HEK293 (cell line): ENCODE measurements around the gene OR6N2.

Source experiments
- CTCF ChIA-PET: fragments of 350-600 bp; formaldehyde crosslinking; extraction: SDS; loops from one replicate; lab custom pipeline; 2021; ENCODE audit warnings: antibody characterized with exemption; lab: Yijun Ruan, JAX
- POLR2A ChIA-PET: fragments of 300-600 bp; formaldehyde crosslinking; extraction: SDS; loops from one replicate; lab custom pipeline; 2020; ENCODE audit warnings: antibody characterized with exemption, inconsistent platforms; lab: Yijun Ruan, JAX
- H3K27ac ChIP-seq: fragments of 200-500 bp; sonication (Bioruptor generic); 2 replicates; pipeline ENCODE4 v1.5.1; 2014; ENCODE audit warnings: low read depth, low read length, control low read depth, inconsistent platforms; ENCODE audit errors: extremely low read depth
- H3K36me3 ChIP-seq, 2 experiments: fragments of 200-500 bp in 1 of 2; sonication (Bioruptor generic) in 1 of 2; 1 replicate in 1 of 2; 2 replicates in 1 of 2; pipeline ENCODE4 v1.5.1; 2014 to 2017; ENCODE audit warnings: inconsistent platforms in 2 of 2, low read length in 2 of 2; ENCODE audit not compliant: control insufficient read depth in 2 of 2, insufficient read depth in 1 of 2
- H3K4me1 ChIP-seq: fragments of 200-500 bp; sonication (Bioruptor generic); 2 replicates; pipeline ENCODE4 v1.5.1; 2014; ENCODE audit warnings: mild to moderate bottlenecking, low read length, inconsistent platforms; ENCODE audit not compliant: control insufficient read depth, insufficient read depth
- H3K4me3 ChIP-seq: 2 replicates; pipeline ENCODE4 v1.5.1; 2011; ENCODE audit warnings: low read depth, mild to moderate bottlenecking, control low read depth, low read length, moderate library complexity
- H3K9me3 ChIP-seq: fragments of 200-500 bp; sonication (Bioruptor generic); 2 replicates; pipeline ENCODE4 v1.5.1; 2014; ENCODE audit warnings: low read depth, low read length, inconsistent platforms; ENCODE audit not compliant: control insufficient read depth, insufficient read depth
- CTCF ChIP-seq: fragments of 450-650 bp; formaldehyde crosslinking; IDR thresholded peaks from 2 replicates; pipeline ENCODE4 v1.5.1; 2016; ENCODE audit warnings: missing biosample characterization, missing genetic modification characterization
- KLF10 ChIP-seq: fragments of 450-650 bp; IDR thresholded peaks from 2 replicates; pipeline ENCODE4 v1.5.1; 2018; ENCODE audit warnings: missing biosample characterization, mild to moderate bottlenecking, missing genetic modification characterization
- PRDM1 ChIP-seq: fragments of 450-650 bp; formaldehyde crosslinking; IDR thresholded peaks from 2 replicates; pipeline ENCODE4; 2016; ENCODE audit warnings: missing biosample characterization, missing genetic modification characterization
- ZEB2 ChIP-seq: fragments of 450-650 bp; formaldehyde crosslinking; IDR thresholded peaks from 2 replicates; pipeline ENCODE4 v1.5.1; 2016; ENCODE audit warnings: missing biosample characterization, missing genetic modification characterization
- ZFP3 ChIP-seq: fragments of 450-650 bp; formaldehyde crosslinking; IDR thresholded peaks from 2 replicates; pipeline ENCODE4 v1.5.1; 2016; ENCODE audit warnings: low read depth, missing biosample characterization, missing genetic modification characterization
- ZFP69B ChIP-seq: fragments of 450-650 bp; formaldehyde crosslinking; IDR thresholded peaks from 2 replicates; pipeline ENCODE4 v1.5.1; 2016; ENCODE audit warnings: missing biosample characterization, missing genetic modification characterization
- ZNF174 ChIP-seq: fragments of 450-650 bp; formaldehyde crosslinking; IDR thresholded peaks from 2 replicates; pipeline ENCODE4 v1.5.0; 2017; ENCODE audit warnings: missing biosample characterization, mild to moderate bottlenecking, missing genetic modification characterization
- ZNF18 ChIP-seq: fragments of 450-650 bp; formaldehyde crosslinking; IDR thresholded peaks from 2 replicates; pipeline ENCODE4 v1.5.1; 2016; ENCODE audit warnings: missing biosample characterization, missing genetic modification characterization
- ZNF341 ChIP-seq: fragments of 450-650 bp; formaldehyde crosslinking; IDR thresholded peaks from 2 replicates; pipeline ENCODE4; 2016; ENCODE audit warnings: low read depth, missing biosample characterization, missing genetic modification characterization
- ZNF391 ChIP-seq: fragments of 450-650 bp; formaldehyde crosslinking; IDR thresholded peaks from 2 replicates; pipeline ENCODE4 v1.5.1; 2016; ENCODE audit warnings: low read depth, missing biosample characterization, missing genetic modification characterization, borderline replicate concordance
- ZNF548 ChIP-seq: fragments of 450-650 bp; formaldehyde crosslinking; IDR thresholded peaks from 2 replicates; pipeline ENCODE4 v1.5.1; 2016; ENCODE audit warnings: missing biosample characterization, missing genetic modification characterization
- ZNF623 ChIP-seq: fragments of 450-650 bp; formaldehyde crosslinking; IDR thresholded peaks from 2 replicates; pipeline ENCODE4 v1.5.1; 2016; ENCODE audit warnings: missing biosample characterization, missing genetic modification characterization
- ZNF629 ChIP-seq: fragments of 450-650 bp; formaldehyde crosslinking; IDR thresholded peaks from 2 replicates; pipeline ENCODE4 v1.5.1; 2017; ENCODE audit warnings: missing biosample characterization, missing genetic modification characterization
- ZNF658 ChIP-seq: fragments of 450-650 bp; formaldehyde crosslinking; IDR thresholded peaks from 2 replicates; pipeline ENCODE4; 2016; ENCODE audit warnings: missing biosample characterization, missing genetic modification characterization
- ZNF692 ChIP-seq: fragments of 450-650 bp; formaldehyde crosslinking; IDR thresholded peaks from 2 replicates; pipeline ENCODE4 v1.5.1; 2016; ENCODE audit warnings: missing biosample characterization, missing genetic modification characterization
- ZNF707 ChIP-seq: fragments of 450-650 bp; formaldehyde crosslinking; IDR thresholded peaks from 2 replicates; pipeline ENCODE4 v1.5.1; 2016; ENCODE audit warnings: missing biosample characterization, missing genetic modification characterization
- ZXDB ChIP-seq: fragments of 450-650 bp; formaldehyde crosslinking; IDR thresholded peaks from 2 replicates; pipeline ENCODE4 v1.5.1; 2016; ENCODE audit warnings: missing biosample characterization, missing genetic modification characterization
- TF ChIP-seq, protein P1 (sequence below): fragments of 450-650 bp; formaldehyde crosslinking; conservative IDR thresholded peaks from 2 replicates; pipeline ENCODE4 v1.5.1; 2016; ENCODE audit warnings: low read depth, missing biosample characterization, missing genetic modification characterization
- TF ChIP-seq, protein P2 (sequence below): fragments of 450-650 bp; formaldehyde crosslinking; IDR thresholded peaks from 2 replicates; pipeline ENCODE4 v1.5.1; 2016; ENCODE audit warnings: missing biosample characterization, missing genetic modification characterization, borderline replicate concordance
- TF ChIP-seq, protein P3 (sequence below): fragments of 450-650 bp; formaldehyde crosslinking; IDR thresholded peaks from 2 replicates; pipeline ENCODE4 v1.5.0; 2017; ENCODE audit warnings: missing biosample characterization, missing genetic modification characterization, borderline replicate concordance

OR6N2 gene

DNA sequence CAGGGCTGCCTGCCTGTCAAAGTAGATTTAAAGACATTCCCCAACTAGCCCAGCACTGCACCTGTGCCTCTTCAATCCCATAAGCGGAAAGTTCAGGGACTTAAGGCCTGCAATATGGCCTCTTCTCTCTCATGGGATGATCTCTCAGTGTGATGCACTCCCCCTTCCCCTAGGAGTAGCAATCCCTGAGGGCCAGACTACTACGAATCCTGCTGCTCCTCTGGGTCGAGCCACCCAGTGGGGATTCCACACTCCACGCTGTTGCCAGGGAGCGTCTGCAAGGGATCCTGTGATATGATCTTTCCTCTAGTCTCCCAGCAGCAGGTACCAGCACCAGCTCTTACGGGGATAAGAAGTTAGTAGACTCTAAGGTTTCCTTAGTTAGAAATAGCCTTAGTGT, 13.2 kb upstream of the OR6N2 start:
- CTCF ChIA-PET = interaction anchor here (0.5 to 0.6 kb wide), 2 partner anchors 23 to 39 kb away, joined by 3 to 4 read pairs; no protein-coding TSS in a partner anchor

DNA sequence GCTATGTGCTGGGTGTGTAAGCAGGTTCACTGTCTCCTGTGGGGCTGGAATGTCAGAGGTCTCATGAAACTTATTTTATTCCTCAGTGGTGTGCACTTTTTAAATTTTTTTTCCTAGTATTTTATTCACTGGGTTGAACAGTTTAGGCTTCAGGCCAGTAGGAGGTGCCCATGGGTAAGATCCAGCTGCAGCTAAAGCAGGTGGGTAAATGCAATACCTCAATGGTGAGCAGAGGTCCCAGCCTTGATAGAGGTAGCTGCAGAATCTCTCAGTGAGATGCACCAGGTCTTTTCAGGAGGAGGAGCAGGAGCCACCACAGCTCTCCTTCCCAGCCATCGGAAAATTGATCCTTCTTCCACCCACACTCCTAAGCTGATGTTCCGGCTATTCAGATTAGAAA, 12.6 kb upstream of the OR6N2 start:
- CTCF ChIA-PET = interaction anchor here (0.5 kb wide), 1 partner anchor 38 kb away, joined by 3 read pairs; no protein-coding TSS in a partner anchor
- TF ChIP-seq ZNF341 (tag by site-specific recombination) = no peak
- TF ChIP-seq CTCF (tag by site-specific recombination) = no peak
- no peak for TF ChIP-seq ZNF548
- no peak for TF ChIP-seq ZEB2 (tag by site-specific recombination)
- TF ChIP-seq ZNF658 = no peak
- no peak for TF ChIP-seq KLF10 (tag by site-specific recombination)
- TF ChIP-seq ZFP69B (tag by site-specific recombination) = no peak
- no peak for TF ChIP-seq ZNF391
- no peak for TF ChIP-seq ZNF18 (tag by site-specific recombination)
- TF ChIP-seq ZNF692 (tag by site-specific recombination) = no peak
- TF ChIP-seq, protein P1, sequence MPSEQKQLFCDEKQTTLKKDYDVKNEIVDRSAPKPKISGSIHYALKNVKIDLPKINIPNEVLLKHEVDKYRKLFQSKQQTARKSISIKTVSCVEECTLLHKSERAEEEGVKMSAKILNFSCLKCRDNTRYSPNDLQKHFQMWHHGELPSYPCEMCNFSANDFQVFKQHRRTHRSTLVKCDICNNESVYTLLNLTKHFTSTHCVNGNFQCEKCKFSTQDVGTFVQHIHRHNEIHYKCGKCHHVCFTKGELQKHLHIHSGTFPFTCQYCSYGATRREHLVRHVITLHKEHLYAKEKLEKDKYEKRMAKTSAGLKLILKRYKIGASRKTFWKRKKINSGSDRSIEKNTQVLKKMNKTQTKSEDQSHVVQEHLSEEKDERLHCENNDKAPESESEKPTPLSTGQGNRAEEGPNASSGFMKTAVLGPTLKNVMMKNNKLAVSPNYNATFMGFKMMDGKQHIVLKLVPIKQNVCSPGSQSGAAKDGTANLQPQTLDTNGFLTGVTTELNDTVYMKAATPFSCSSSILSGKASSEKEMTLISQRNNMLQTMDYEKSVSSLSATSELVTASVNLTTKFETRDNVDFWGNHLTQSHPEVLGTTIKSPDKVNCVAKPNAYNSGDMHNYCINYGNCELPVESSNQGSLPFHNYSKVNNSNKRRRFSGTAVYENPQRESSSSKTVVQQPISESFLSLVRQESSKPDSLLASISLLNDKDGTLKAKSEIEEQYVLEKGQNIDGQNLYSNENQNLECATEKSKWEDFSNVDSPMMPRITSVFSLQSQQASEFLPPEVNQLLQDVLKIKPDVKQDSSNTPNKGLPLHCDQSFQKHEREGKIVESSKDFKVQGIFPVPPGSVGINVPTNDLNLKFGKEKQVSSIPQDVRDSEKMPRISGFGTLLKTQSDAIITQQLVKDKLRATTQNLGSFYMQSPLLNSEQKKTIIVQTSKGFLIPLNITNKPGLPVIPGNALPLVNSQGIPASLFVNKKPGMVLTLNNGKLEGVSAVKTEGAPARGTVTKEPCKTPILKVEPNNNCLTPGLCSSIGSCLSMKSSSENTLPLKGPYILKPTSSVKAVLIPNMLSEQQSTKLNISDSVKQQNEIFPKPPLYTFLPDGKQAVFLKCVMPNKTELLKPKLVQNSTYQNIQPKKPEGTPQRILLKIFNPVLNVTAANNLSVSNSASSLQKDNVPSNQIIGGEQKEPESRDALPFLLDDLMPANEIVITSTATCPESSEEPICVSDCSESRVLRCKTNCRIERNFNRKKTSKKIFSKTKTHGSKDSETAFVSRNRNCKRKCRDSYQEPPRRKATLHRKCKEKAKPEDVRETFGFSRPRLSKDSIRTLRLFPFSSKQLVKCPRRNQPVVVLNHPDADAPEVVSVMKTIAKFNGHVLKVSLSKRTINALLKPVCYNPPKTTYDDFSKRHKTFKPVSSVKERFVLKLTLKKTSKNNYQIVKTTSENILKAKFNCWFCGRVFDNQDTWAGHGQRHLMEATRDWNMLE = no peak
- TF ChIP-seq ZNF623 (tag by site-specific recombination) = no peak
- TF ChIP-seq PRDM1 (tag by site-specific recombination) = no peak
- TF ChIP-seq ZNF707 = no peak
- TF ChIP-seq, protein P2, sequence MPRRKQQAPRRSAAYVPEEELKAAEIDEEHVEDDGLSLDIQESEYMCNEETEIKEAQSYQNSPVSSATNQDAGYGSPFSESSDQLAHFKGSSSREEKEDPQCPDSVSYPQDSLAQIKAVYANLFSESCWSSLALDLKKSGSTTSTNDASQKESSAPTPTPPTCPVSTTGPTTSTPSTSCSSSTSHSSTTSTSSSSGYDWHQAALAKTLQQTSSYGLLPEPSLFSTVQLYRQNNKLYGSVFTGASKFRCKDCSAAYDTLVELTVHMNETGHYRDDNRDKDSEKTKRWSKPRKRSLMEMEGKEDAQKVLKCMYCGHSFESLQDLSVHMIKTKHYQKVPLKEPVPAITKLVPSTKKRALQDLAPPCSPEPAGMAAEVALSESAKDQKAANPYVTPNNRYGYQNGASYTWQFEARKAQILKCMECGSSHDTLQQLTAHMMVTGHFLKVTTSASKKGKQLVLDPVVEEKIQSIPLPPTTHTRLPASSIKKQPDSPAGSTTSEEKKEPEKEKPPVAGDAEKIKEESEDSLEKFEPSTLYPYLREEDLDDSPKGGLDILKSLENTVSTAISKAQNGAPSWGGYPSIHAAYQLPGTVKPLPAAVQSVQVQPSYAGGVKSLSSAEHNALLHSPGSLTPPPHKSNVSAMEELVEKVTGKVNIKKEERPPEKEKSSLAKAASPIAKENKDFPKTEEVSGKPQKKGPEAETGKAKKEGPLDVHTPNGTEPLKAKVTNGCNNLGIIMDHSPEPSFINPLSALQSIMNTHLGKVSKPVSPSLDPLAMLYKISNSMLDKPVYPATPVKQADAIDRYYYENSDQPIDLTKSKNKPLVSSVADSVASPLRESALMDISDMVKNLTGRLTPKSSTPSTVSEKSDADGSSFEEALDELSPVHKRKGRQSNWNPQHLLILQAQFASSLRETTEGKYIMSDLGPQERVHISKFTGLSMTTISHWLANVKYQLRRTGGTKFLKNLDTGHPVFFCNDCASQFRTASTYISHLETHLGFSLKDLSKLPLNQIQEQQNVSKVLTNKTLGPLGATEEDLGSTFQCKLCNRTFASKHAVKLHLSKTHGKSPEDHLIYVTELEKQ = no peak
- TF ChIP-seq, protein P3, sequence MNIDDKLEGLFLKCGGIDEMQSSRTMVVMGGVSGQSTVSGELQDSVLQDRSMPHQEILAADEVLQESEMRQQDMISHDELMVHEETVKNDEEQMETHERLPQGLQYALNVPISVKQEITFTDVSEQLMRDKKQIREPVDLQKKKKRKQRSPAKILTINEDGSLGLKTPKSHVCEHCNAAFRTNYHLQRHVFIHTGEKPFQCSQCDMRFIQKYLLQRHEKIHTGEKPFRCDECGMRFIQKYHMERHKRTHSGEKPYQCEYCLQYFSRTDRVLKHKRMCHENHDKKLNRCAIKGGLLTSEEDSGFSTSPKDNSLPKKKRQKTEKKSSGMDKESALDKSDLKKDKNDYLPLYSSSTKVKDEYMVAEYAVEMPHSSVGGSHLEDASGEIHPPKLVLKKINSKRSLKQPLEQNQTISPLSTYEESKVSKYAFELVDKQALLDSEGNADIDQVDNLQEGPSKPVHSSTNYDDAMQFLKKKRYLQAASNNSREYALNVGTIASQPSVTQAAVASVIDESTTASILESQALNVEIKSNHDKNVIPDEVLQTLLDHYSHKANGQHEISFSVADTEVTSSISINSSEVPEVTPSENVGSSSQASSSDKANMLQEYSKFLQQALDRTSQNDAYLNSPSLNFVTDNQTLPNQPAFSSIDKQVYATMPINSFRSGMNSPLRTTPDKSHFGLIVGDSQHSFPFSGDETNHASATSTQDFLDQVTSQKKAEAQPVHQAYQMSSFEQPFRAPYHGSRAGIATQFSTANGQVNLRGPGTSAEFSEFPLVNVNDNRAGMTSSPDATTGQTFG (tag by site-specific recombination) = no peak
- no peak for TF ChIP-seq ZXDB (tag by site-specific recombination)
- TF ChIP-seq ZNF629 (tag by site-specific recombination) = no peak

More for the DNA sequence above, 13.2 kb upstream of the OR6N2 start:
- Histone ChIP-seq H3K9me3 (no peaks in the 10 kb centered on the region), H3K4me1 (no peaks in the 10 kb centered on the region), H3K36me3 (no peaks in the 10 kb centered on the region), H3K27ac (no peak overlapping the region), H3K4me3 (no peak overlapping the region)
- POLR2A ChIA-PET = no interaction called here
- TF ChIP-seq ZNF174 (tag by site-specific recombination) (no peak), ZFP3 (tag by site-specific recombination) (no peak)

More for the DNA sequence above, 12.6 kb upstream of the OR6N2 start:
- Histone ChIP-seq H3K36me3 (no peaks in the 10 kb centered on the region), H3K9me3 (no peaks in the 10 kb centered on the region), H3K27ac (no peak overlapping the region), H3K4me1 (no peaks in the 10 kb centered on the region), H3K4me3 (no peak overlapping the region)
- POLR2A ChIA-PET = interaction anchor here (0.6 kb wide), 1 partner anchor 530 kb away, joined by 3 read pairs; no protein-coding TSS in a partner anchor
